MCF 10A (cell line): Measurements from ENCODE around the gene PDCD1LG2. TPM values are rescaled to one million over a fixed set of nuclear protein-coding genes. Genes with fewer than 3 reads are reported as not detected.

Experiments
- BruUV-seq: library from RNA; stranded (reverse); fragments of 400-500 nt; replicated peaks from 2 replicates; lab custom pipeline; 2021; lab: Mats Ljungman, UMichigan
- CTCF ChIA-PET: fragments of 300-600 bp; sonication (Branson Sonifier 250); formaldehyde crosslinking; extraction: SDS; loops from one replicate; lab custom pipeline; 2021; ENCODE audit warnings: antibody characterized with exemption, inconsistent platforms; lab: Yijun Ruan, JAX
- POLR2A ChIA-PET: fragments of 300-600, 350-650 bp; sonication (Branson Sonifier 250); formaldehyde crosslinking; extraction: SDS; loops from one replicate; lab custom pipeline; 2020; ENCODE audit warnings: antibody characterized with exemption, inconsistent platforms; lab: Yijun Ruan, JAX
- DNase-seq: peaks from one replicate; pipeline ENCODE4 v3.0.0-alpha.2; 2018; ENCODE audit not compliant: unreplicated experiment
- H3K27ac Mint-ChIP-seq: one replicate; pipeline ENCODE4 v1.8.0; 2022; ENCODE audit warnings: mild to moderate bottlenecking, low read depth, mixed read lengths; ENCODE audit not compliant: unreplicated experiment
- H3K27me3 Mint-ChIP-seq: one replicate; pipeline ENCODE4 v1.8.0; 2022; ENCODE audit warnings: mixed read lengths; ENCODE audit not compliant: insufficient read depth, unreplicated experiment
- H3K36me3 Mint-ChIP-seq: one replicate; pipeline ENCODE4 v1.8.0; 2022; ENCODE audit warnings: mild to moderate bottlenecking, moderate library complexity, mixed read lengths; ENCODE audit not compliant: insufficient read depth, unreplicated experiment
- H3K4me1 Mint-ChIP-seq: one replicate; pipeline ENCODE4 v1.8.0; 2022; ENCODE audit warnings: mixed read lengths; ENCODE audit not compliant: insufficient read depth, unreplicated experiment
- H3K4me3 Mint-ChIP-seq: one replicate; pipeline ENCODE4 v1.8.0; 2022; ENCODE audit warnings: mild to moderate bottlenecking, moderate library complexity, mixed read lengths; ENCODE audit not compliant: unreplicated experiment
- H3K9me3 Mint-ChIP-seq: one replicate; pipeline ENCODE4 v1.8.0; 2022; ENCODE audit warnings: mixed read lengths; ENCODE audit not compliant: unreplicated experiment
- intact Hi-C: fragments of 100-400 bp; cut with micrococcal nuclease; formaldehyde crosslinking; loops from 2 replicates; pipeline ENCODE4 v1.14.1; 2022
- total RNA-seq: library from RNA; stranded (reverse); gene quantifications from 2 replicates; pipeline ENCODE4 v1.2.3, GENCODE V29; 2022
- TF ChIP-seq, protein P1 (sequence below): fragments of 200-600 bp; IDR thresholded peaks from one replicate; pipeline ENCODE4 v1.8.0; 2022; ENCODE audit warnings: antibody characterized with exemption, mild to moderate bottlenecking; ENCODE audit not compliant: unreplicated experiment

PDCD1LG2 gene
- total RNA-seq, 1 experiment from 2014 or later = 1.8 TPM

DNA sequence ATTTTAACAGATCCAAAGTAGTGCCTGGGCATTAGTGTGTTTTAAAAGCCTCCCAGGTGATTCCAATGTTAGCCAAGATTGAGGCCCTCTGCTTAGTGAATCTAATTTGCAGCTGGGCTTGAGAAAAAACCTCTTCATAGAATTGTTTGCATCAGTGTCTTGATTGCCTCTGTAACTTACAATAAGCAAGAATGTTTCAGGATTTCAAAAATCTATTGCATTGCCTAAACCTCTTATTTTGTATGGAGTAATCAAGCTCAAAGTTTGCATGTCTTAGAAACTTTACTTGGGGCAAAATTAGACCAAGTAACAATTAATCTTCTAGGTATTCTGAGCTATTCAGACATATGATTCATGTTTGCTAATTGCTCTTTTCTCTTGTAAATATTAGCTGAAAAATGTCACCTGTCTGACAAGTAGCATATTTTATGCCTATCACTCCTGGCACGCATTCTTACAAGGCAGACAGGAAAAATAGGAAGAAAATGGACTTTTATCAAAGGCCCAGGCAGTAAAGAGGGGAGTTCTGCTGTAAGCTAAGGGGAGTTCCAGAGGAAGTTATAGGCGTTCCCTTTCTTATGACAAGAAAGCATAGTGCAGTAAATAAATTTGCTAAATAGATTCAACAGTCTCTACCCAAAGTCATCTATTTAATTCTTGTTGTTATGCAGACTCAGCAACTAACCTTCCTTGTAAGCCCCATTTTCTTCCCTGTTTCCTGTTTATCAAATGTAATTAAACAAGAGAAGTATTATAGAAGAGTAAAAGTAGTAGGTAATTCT lies 21.0 kb downstream of the PDCD1LG2 start:
- no TSS peak for BruUV-seq
- Mint-ChIP-seq H3K27me3 (no peaks in the 10 kb centered on the region), H3K27ac (no peak overlapping the region), H3K4me1 (no peaks in the 10 kb centered on the region), H3K9me3 (no peaks in the 10 kb centered on the region), H3K4me3 (no peak overlapping the region), H3K36me3 (no peaks in the 10 kb centered on the region)
- CTCF ChIA-PET = interaction anchor here (1.0 to 1.1 kb wide), 2 partner anchors 81 to 113 kb away, joined by 3 to 5 read pairs; partner anchors contain the start of gene CD274
- intact Hi-C loops = no loop called here
- TF ChIP-seq, protein P1, sequence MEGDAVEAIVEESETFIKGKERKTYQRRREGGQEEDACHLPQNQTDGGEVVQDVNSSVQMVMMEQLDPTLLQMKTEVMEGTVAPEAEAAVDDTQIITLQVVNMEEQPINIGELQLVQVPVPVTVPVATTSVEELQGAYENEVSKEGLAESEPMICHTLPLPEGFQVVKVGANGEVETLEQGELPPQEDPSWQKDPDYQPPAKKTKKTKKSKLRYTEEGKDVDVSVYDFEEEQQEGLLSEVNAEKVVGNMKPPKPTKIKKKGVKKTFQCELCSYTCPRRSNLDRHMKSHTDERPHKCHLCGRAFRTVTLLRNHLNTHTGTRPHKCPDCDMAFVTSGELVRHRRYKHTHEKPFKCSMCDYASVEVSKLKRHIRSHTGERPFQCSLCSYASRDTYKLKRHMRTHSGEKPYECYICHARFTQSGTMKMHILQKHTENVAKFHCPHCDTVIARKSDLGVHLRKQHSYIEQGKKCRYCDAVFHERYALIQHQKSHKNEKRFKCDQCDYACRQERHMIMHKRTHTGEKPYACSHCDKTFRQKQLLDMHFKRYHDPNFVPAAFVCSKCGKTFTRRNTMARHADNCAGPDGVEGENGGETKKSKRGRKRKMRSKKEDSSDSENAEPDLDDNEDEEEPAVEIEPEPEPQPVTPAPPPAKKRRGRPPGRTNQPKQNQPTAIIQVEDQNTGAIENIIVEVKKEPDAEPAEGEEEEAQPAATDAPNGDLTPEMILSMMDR = no peak
- POLR2A ChIA-PET = interaction anchor here (0.6 kb wide), 1 partner anchor 281 kb away, joined by 4 read pairs; no protein-coding TSS in a partner anchor
- no peak for DNase-seq

DNA sequence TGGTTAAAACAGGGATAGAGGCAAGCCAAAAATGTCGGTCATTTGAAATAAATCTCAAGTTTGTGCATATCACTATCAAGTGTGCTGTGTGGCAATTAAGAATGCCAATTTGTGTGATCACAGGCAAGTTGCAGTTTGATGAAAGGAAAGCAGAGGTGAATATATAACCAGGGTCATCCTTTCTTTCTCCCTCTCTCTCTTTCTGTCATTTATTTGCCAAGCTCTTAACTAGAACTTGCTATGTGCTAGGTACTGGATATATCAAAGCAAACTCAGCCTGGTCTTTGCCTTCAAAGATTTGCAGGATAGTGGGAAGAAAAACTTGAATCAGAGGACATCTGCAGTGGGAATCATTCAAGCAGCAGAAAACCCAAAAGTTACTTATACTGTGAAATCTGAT lies 22.0 kb downstream of the PDCD1LG2 start:
- BruUV-seq = no TSS peak

DNA sequence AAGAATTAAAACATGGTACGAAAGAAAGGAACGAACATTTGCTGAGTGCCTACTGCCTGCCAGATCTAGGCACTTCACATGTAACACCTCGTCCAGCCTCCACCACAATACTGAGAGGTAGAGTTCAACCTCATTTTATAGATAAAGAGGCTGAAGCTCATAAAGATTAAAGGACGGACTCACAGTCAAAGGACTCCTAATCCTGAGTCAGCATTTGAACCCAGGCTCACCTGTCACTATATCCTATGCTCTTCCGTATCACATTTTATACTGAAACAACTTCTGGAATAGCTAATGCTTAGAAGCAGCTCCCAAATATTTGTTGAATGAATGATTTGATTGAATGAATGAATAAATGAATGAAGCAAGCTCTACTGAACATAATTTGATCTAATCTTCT lies 22.5 kb downstream of the PDCD1LG2 start:
- H3K4me1 Mint-ChIP-seq = no peaks in the 10 kb centered on the region
- CTCF ChIA-PET = interaction anchor here (0.5 to 0.7 kb wide), 2 partner anchors 69 to 774 kb away, joined by 3 to 4 read pairs; no protein-coding TSS in a partner anchor
- no peaks in the 10 kb centered on the region for H3K27me3 Mint-ChIP-seq
- H3K36me3 Mint-ChIP-seq = peaks cover 5% of the 10 kb centered on the region
- TF ChIP-seq, protein P1 = no peak
- POLR2A ChIA-PET = no interaction called here
- BruUV-seq = no TSS peak
- H3K9me3 Mint-ChIP-seq = no peaks in the 10 kb centered on the region
- no peak for DNase-seq
- H3K27ac Mint-ChIP-seq = no peak overlapping the region
- intact Hi-C loops = no loop called here
- H3K4me3 Mint-ChIP-seq = no peak overlapping the region

More for the DNA sequence above, 22.0 kb downstream of the PDCD1LG2 start:
- intact Hi-C loops = no loop called here
- ChIA-PET CTCF (interaction anchor here (1.1 kb wide), 1 partner anchor 82 kb away, joined by 3 read pairs; the partner anchor contains the start of gene CD274), POLR2A (no interaction called here)
- H3K27ac Mint-ChIP-seq = no peak overlapping the region
- TF ChIP-seq, protein P1 = no peak
- DNase-seq = no peak
- no peak overlapping the region for H3K4me3 Mint-ChIP-seq
- no peaks in the 10 kb centered on the region for H3K4me1 Mint-ChIP-seq
- H3K9me3 Mint-ChIP-seq = no peaks in the 10 kb centered on the region
- peaks cover under 1% of the 10 kb centered on the region for H3K36me3 Mint-ChIP-seq
- no peaks in the 10 kb centered on the region for H3K27me3 Mint-ChIP-seq

DNA sequence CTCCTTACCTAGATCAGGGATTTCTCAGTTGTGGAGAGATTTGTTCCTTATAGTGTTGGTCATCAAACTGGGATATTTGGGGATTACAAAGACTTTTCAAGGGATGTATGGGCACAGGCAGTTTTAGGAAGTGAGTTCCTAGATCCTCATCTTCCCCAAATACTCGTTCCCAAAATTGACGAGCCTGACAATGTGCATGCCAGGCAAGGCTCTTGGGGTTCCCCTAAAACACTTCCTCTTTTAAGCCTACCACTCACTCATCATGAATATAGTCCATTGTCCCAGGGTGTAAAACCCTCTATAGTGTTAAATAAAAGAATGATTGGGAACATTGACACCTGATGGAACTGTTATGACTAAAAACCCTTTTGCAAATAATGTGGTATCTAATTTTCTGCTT lies 26.4 kb downstream of the PDCD1LG2 start:
- H3K36me3 Mint-ChIP-seq = peaks cover 6% of the 10 kb centered on the region
- BruUV-seq = no TSS peak
- H3K4me1 Mint-ChIP-seq = no peaks in the 10 kb centered on the region
- POLR2A ChIA-PET = no interaction called here
- H3K9me3 Mint-ChIP-seq = no peaks in the 10 kb centered on the region
- intact Hi-C loops = no loop called here
- no peak overlapping the region for H3K4me3 Mint-ChIP-seq
- TF ChIP-seq, protein P1 = no peak
- no peaks in the 10 kb centered on the region for H3K27me3 Mint-ChIP-seq
- CTCF ChIA-PET = no interaction called here
- no peak overlapping the region for H3K27ac Mint-ChIP-seq
- no peak for DNase-seq
